ENCODE results near the gene FAP. TPM values are rescaled to one million over a fixed set of nuclear protein-coding genes. Genes with fewer than 3 reads are reported as not detected.

The FAP gene
- polyA plus RNA-seq, 2 of the 4 experiments (the other 2 are of a cell fraction), result 0.03 to 0.16 TPM

DNA sequence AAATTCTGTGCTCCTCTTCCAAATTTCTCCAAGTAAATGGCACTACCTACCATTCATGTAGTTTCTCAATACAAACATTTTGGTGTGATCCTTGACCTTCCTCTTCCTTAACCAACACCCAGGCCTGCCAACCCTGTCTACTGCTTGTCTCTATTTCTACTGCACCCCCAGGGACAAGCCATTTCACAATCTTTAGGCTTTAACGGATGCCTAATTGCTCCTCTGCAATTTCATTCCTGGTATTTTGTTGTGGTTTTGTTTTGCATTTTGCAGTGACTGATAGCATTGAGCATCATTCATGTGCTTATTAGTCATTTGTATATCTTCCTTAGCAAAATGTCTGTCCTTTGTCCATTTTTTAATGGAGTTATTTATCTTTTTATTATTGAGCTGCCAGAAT is 10.0 kb downstream of the FAP start:
- Histone ChIP-seq H3K4me1 (no peaks in the 10 kb centered on the region), H3K9me3 (no peaks in the 10 kb centered on the region), H3K4me2 (no peak overlapping the region), H3K27ac (no peak overlapping the region), H3K4me3 (no peak overlapping the region)
- POLR2A ChIA-PET, result no interaction called here
- no peak for DNase-seq (ENCODE audit: low read depth in 1 of 2, low spot score in 1 of 2)
- TF ChIP-seq JUN (IDR thresholded peaks at IDR 0.05) (no peak), HOXB13 (CRISPR knock-in tag; IDR thresholded peaks at IDR 0.05; ENCODE audit: low read depth) (no peak), EHMT2 (IDR thresholded peaks at IDR 0.05; ENCODE audit: low read depth) (no peak), HES2 (IDR thresholded peaks at IDR 0.05) (no peak), ZFP36 (IDR thresholded peaks at IDR 0.05; ENCODE audit: borderline replicate concordance, partially characterized antibody) (no peak), FOSL2 (IDR thresholded peaks at IDR 0.05) (no peak), FOSL2 (CRISPR knock-in tag; IDR thresholded peaks at IDR 0.05) (no peak), TP53 (CRISPR knock-in tag; IDR thresholded peaks at IDR 0.05) (no peak), NFE2L2 (conservative IDR thresholded peaks at IDR 0.05; ENCODE audit: low read length) (no peak), ZC3H11A (IDR thresholded peaks at IDR 0.05) (no peak), CEBPB (IDR thresholded peaks at IDR 0.05) (no peak), PHF8 (IDR thresholded peaks at IDR 0.05; ENCODE audit: borderline replicate concordance, low read depth) (no peak), EP300 (IDR thresholded peaks at IDR 0.05) (no peak), EHF (CRISPR knock-in tag; IDR thresholded peaks at IDR 0.05) (no peak), CHD2 (IDR thresholded peaks at IDR 0.05; ENCODE audit: low read length, partially characterized antibody) (no peak), CBX8 (IDR thresholded peaks at IDR 0.05) (no peak)
- TF ChIP-seq, protein P1, sequence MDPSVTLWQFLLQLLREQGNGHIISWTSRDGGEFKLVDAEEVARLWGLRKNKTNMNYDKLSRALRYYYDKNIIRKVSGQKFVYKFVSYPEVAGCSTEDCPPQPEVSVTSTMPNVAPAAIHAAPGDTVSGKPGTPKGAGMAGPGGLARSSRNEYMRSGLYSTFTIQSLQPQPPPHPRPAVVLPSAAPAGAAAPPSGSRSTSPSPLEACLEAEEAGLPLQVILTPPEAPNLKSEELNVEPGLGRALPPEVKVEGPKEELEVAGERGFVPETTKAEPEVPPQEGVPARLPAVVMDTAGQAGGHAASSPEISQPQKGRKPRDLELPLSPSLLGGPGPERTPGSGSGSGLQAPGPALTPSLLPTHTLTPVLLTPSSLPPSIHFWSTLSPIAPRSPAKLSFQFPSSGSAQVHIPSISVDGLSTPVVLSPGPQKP (IDR thresholded peaks at IDR 0.05; ENCODE audit: low read depth, low read length), result no peak
- TF ChIP-seq, protein P2, sequence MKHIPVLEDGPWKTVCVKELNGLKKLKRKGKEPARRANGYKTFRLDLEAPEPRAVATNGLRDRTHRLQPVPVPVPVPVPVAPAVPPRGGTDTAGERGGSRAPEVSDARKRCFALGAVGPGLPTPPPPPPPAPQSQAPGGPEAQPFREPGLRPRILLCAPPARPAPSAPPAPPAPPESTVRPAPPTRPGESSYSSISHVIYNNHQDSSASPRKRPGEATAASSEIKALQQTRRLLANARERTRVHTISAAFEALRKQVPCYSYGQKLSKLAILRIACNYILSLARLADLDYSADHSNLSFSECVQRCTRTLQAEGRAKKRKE (CRISPR knock-in tag; IDR thresholded peaks at IDR 0.05; ENCODE audit: low read depth), result no peak
- ATAC-seq, result no peak
- FAIRE-seq, result no peak
- 81% methylated on average over 1 of the region's 1 CpG for WGBS (ENCODE audit: missing lambda C conversion rate)
- CTCF ChIA-PET, result interaction anchor here (1.2 kb wide), 2 partner anchors 13 to 65 kb away, joined by 4 to 5 read pairs; no protein-coding TSS in a partner anchor

DNA sequence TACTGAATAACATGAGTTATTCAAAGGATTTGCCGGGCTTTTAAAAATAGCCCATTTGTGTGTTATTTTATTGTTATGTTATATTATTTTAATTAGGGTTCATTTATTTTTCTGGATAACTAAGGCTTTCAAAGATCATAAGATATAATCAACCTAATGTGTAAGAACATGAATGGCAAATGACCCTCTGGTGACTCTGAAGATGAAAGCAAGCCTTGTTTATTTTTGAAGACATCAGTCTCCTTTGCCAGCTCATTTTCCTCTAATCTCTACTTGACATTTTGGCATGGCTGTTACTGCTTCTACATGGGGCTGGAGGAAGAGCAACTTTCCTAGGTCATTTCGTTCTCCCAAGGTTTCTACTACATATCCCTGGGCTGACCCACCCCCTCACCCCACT is 10.6 kb downstream of the FAP start:
- H3K4me2 ChIP-seq, result no peak overlapping the region

More for the DNA sequence above, 10.6 kb downstream of the FAP start:
- no peak for DNase-seq (ENCODE audit: low read depth in 1 of 2, low spot score in 1 of 2)
- no peak overlapping the region for H3K27ac ChIP-seq
- no peaks in the 10 kb centered on the region for H3K9me3 ChIP-seq
- no peaks in the 10 kb centered on the region for H3K4me1 ChIP-seq
- CTCF ChIA-PET, result interaction anchor here (1.2 kb wide), 1 partner anchor 12 kb away, joined by 5 read pairs; no protein-coding TSS in a partner anchor
- TF ChIP-seq FOSB (CRISPR knock-in tag; IDR thresholded peaks at IDR 0.05) (no peak), NPAS2 (CRISPR knock-in tag; IDR thresholded peaks at IDR 0.05; ENCODE audit: borderline replicate concordance) (no peak), USF2 (IDR thresholded peaks at IDR 0.05) (no peak), CBX8 (IDR thresholded peaks at IDR 0.05) (no peak), TFCP2L1 (CRISPR knock-in tag; IDR thresholded peaks at IDR 0.05) (no peak), RCOR1 (IDR thresholded peaks at IDR 0.05; ENCODE audit: low read depth, low read length) (no peak), ZC3H11A (IDR thresholded peaks at IDR 0.05) (no peak), HOXA7 (CRISPR knock-in tag; IDR thresholded peaks at IDR 0.05) (no peak), ZNF302 (CRISPR knock-in tag; IDR thresholded peaks at IDR 0.05) (no peak), RAD21 (conservative IDR thresholded peaks at IDR 0.05 in 1 of 2, IDR thresholded peaks at IDR 0.05 in 1 of 2) (no peak), HES2 (IDR thresholded peaks at IDR 0.05) (no peak)
- TF ChIP-seq, protein P1 (IDR thresholded peaks at IDR 0.05; ENCODE audit: low read depth, low read length), result no peak
- POLR2A ChIA-PET, result no interaction called here
- 41% methylated on average over 2 of the region's 2 CpGs for WGBS (ENCODE audit: missing lambda C conversion rate)
- ATAC-seq, result no peak
- no peak for FAIRE-seq
- H3K4me3 ChIP-seq, result no peak overlapping the region

Measured in A549 (cell line).